ACC112 (cell line): ENCODE measurements around the gene COL21A1.

Source experiments
- H2AFZ ChIP-seq: fragments of 200-600 bp; sonication (generic); one replicate; pipeline ENCODE4 v1.6.0; 2017; ENCODE audit warnings: antibody characterized with exemption, low read length; ENCODE audit not compliant: unreplicated experiment
- H3K27ac ChIP-seq: fragments of 200-600 bp; sonication (generic); 2 replicates; pipeline ENCODE4 v1.5.1; 2014; ENCODE audit warnings: low read depth, mild to moderate bottlenecking, antibody characterized with exemption, low read length, moderate library complexity
- H3K27me3 ChIP-seq: fragments of 200-600 bp; sonication (generic); 2 replicates; pipeline ENCODE4 v1.6.1; 2014; ENCODE audit warnings: mild to moderate bottlenecking, antibody characterized with exemption, low read length, moderate library complexity, mixed read lengths; ENCODE audit not compliant: insufficient read depth
- H3K36me3 ChIP-seq: fragments of 200-600 bp; sonication (generic); 2 replicates; pipeline ENCODE4 v1.6.1; 2016; ENCODE audit warnings: mild to moderate bottlenecking, antibody characterized with exemption, low read length, moderate library complexity, mixed read lengths; ENCODE audit not compliant: insufficient read depth
- H3K4me1 ChIP-seq: fragments of 200-600 bp; sonication (generic); one replicate; pipeline ENCODE4 v1.6.1; 2016; ENCODE audit warnings: low read length, mixed read lengths; ENCODE audit not compliant: insufficient read depth, unreplicated experiment, control insufficient read depth
- H3K4me3 ChIP-seq: fragments of 200-600 bp; sonication (generic); 2 replicates; pipeline ENCODE4 v1.5.1; 2014; ENCODE audit warnings: mild to moderate bottlenecking, low read depth, low read length
- H3K79me2 ChIP-seq: fragments of 200-600 bp; sonication (generic); one replicate; pipeline ENCODE4 v1.6.0; 2016; ENCODE audit warnings: low read length; ENCODE audit not compliant: control insufficient read depth, unreplicated experiment, insufficient read depth

The COL21A1 gene

DNA sequence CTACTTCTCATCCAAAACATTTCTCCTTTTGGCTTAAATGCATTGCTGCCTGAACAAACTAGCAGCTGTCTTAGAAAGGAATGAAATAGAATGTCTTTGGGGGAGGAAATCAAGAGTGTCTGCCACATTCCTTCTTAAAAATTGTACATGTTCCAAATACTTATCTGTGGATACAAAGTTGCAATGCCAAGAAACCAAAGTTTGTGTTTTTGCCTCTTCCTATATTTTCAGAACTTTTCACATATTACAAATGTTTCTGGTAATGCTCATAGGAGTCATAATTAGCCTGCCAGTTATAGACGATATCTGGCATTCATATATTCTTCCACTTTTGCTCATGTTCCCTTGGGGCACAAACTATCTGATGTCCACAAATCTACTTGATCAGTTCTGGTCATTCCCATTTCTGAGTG is 206.5 kb downstream of the COL21A1 start:
- Histone ChIP-seq H2AFZ (peak overlapping the region; percentile 73), H3K27ac (peak overlapping the region; percentile 91), H3K4me3 (peak overlapping the region; percentile 52)

DNA sequence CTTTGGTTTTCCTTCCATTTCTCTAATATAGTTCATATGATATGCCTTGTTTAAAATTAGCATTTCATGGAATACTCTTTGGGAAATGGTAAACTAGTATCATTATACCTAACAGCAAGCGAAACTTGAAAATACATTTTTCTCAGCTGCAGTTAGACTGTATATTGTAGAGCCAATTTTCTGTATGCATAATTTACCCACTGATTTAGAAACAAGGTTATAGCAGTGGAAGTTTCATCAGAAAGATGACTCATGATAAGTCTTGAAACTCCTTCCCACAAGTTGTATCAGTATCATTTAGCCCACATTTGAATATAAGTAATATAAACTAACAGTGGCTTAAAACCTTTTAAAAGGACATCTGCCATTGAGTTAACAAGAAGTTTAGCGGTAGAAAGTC is 207.2 kb downstream of the COL21A1 start:
- H3K36me3 ChIP-seq, result 0 out of 2 replicates have a peak, but pooled peaks cover 3% of the 10 kb centered on the region
- H3K4me3 ChIP-seq, result peak overlapping the region; percentile 52
- H3K27me3 ChIP-seq, result no peaks in the 10 kb centered on the region
- peak overlapping the region; percentile 73 for H2AFZ ChIP-seq
- H3K27ac ChIP-seq, result peak overlapping the region; percentile 91
- H3K4me1 ChIP-seq, result peaks cover 35% of the 10 kb centered on the region
- no peaks in the 10 kb centered on the region for H3K79me2 ChIP-seq

More for the DNA sequence above, 206.5 kb downstream of the COL21A1 start:
- 0 out of 2 replicates have a peak, but pooled peaks cover 3% of the 10 kb centered on the region for H3K36me3 ChIP-seq
- no peaks in the 10 kb centered on the region for H3K79me2 ChIP-seq
- peaks cover 39% of the 10 kb centered on the region for H3K4me1 ChIP-seq
- no peaks in the 10 kb centered on the region for H3K27me3 ChIP-seq

DNA sequence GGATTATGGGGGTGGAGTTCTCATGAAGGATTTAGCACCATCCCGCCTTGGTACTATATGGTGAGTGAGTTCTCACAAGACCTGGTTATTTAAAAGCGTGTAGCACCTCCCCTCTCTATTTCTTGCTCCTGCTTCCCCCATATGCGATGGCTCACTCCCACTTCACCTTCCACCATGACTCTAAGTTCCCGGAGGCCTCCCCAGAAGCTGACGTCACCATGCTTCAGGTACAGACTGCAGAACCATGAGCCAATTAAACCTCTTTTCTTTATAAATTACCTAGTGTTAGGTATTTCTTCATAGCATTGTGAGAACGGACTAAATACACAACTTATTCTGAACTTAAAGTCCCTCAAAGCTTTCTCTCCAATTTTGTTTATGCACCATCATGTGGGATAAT is 208.6 kb downstream of the COL21A1 start:
- Histone ChIP-seq H3K79me2 (no peaks in the 10 kb centered on the region), H3K4me1 (peaks cover 29% of the 10 kb centered on the region), H3K27ac (no peak overlapping the region), H3K27me3 (no peaks in the 10 kb centered on the region), H2AFZ (no peak overlapping the region), H3K36me3 (0 out of 2 replicates have a peak, but pooled peaks cover 3% of the 10 kb centered on the region), H3K4me3 (no peak overlapping the region)

DNA sequence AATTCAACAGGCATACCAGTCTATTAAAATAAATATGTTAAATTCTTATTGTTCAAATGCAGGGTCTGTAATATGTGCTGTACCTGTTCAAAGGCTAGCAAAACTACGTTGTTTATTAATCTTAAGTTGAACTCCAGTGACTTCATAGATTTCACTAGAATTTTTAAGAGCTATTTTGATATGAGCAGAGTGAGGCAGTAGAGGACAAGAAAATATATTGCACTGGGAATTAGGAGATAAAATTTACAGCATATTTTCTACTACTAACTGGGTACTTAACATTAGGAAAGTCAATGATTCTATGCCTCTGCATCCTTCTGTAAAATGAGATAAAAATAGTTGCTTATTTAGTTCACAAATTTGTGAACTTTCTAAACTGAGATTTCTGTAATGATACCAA is 209.8 kb downstream of the COL21A1 start:
- Histone ChIP-seq H2AFZ (no peak overlapping the region), H3K4me3 (no peak overlapping the region), H3K27ac (no peak overlapping the region)

DNA sequence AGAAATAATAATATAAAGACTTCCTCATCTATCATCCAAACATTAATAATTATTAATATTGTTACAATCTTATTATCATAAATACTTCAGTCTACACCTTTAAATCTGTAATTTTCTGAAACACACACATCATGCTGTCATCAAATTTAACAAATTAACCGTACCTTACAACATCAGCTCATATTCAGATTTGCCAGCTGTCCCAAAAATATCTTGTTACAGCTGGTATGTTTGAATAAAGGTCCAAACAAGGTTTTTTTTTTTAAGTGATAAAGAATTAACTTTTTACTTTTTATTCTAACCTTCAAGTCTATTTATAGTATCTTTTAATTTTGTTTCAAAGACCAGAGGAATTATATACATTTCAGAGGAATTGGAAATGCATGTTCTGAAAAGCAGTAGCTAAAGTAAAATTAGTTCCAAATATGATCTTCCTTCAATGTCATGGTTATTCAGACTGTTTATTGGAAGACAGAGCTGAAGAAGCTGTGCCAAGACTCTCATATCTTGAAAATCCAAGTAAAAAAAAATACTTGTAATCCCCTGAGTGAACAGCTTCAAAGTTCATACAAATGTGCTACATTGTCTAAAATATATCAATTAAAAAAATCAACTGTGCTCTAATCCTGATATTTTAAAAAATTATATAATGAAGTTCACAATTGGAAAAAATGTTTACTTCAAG is 210.3 kb downstream of the COL21A1 start:
- Histone ChIP-seq H3K4me1 (peaks cover 25% of the 10 kb centered on the region), H3K36me3 (0 out of 2 replicates have a peak, but pooled peaks cover 3% of the 10 kb centered on the region), H3K27ac (no peak overlapping the region), H3K4me3 (no peak overlapping the region), H3K79me2 (no peaks in the 10 kb centered on the region), H2AFZ (no peak overlapping the region), H3K27me3 (no peaks in the 10 kb centered on the region)

More for the DNA sequence above, 209.8 kb downstream of the COL21A1 start:
- H3K79me2 ChIP-seq, result no peaks in the 10 kb centered on the region
- H3K36me3 ChIP-seq, result 0 out of 2 replicates have a peak, but pooled peaks cover 3% of the 10 kb centered on the region
- H3K27me3 ChIP-seq, result no peaks in the 10 kb centered on the region
- peaks cover 25% of the 10 kb centered on the region for H3K4me1 ChIP-seq

DNA sequence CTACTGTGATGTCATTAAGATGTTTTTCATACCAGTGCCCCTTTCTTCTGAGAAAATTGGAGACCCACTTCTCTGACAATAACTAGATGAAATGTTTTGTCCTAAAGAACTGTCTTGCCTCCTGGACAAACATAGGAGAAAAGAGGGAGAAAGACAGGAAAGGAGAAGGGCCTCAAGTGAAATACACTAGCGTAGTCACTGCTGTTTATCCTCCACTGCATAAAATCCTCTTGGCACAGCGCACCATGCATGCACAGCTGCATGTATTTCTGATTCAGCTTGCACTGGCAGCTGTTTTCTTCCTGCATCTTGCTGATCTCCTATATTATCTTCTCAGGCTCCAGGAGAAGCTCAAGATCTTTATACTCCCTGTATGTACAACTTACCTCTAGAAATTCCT is 214.0 kb downstream of the COL21A1 start:
- H3K27me3 ChIP-seq, result no peaks in the 10 kb centered on the region
- no peaks in the 10 kb centered on the region for H3K4me1 ChIP-seq
- H3K79me2 ChIP-seq, result no peaks in the 10 kb centered on the region
- H3K36me3 ChIP-seq, result no peaks in the 10 kb centered on the region
- no peak overlapping the region for H3K4me3 ChIP-seq
- no peak overlapping the region for H2AFZ ChIP-seq
- no peak overlapping the region for H3K27ac ChIP-seq

DNA sequence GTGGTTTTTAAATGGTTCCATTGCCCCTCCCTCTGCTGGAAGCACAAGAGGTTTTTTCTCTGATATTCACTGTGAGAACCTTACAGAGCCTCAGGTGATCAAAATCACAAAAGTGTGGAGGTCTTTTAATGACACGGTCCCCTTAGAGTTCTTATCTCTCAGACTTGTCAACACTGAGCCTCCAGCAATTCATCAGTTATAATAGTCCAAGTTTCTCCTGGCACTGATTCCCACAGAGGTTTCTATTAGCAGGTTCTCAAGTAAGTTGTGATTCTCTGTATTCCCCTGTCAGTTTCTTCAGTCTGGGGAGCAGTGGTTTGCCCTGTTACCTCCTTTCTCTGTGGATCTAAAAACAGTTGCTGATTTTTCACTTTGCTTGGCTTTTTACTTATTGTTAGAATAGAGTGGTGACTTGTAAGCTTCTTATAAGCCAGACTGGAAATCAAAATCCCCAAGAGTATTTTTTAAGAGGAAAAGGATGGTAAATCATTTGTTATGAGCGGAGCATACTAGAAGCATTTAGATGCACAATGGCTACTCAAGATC is 214.6 kb downstream of the COL21A1 start:
- Histone ChIP-seq H3K79me2 (no peaks in the 10 kb centered on the region), H3K4me1 (no peaks in the 10 kb centered on the region), H3K36me3 (no peaks in the 10 kb centered on the region), H3K27ac (no peak overlapping the region), H2AFZ (no peak overlapping the region), H3K4me3 (no peak overlapping the region), H3K27me3 (no peaks in the 10 kb centered on the region)

DNA sequence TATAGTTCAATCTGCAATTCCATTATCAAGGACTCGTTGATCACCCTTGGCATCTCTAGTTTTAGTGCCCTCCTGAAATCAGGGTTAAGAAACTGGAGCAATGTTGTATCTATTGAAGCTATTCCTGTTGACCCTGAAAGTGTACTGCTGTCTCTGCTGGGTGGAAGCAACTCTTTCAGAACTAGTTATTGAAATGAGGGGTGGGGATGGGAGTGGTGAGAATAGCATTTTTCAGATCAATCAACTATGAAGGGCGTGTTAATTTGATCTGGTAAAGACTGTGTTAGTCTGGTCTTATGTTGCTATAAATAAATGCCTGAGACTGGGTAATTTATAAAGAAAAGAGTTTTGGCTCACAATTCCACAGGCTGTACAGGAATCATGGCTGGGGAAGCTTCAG is 219.5 kb downstream of the COL21A1 start:
- no peak overlapping the region for H3K4me3 ChIP-seq
- peaks cover 23% of the 10 kb centered on the region for H3K4me1 ChIP-seq
- H3K79me2 ChIP-seq, result no peaks in the 10 kb centered on the region
- H2AFZ ChIP-seq, result no peak overlapping the region
- no peak overlapping the region for H3K27ac ChIP-seq
- no peaks in the 10 kb centered on the region for H3K27me3 ChIP-seq
- H3K36me3 ChIP-seq, result no peaks in the 10 kb centered on the region

DNA sequence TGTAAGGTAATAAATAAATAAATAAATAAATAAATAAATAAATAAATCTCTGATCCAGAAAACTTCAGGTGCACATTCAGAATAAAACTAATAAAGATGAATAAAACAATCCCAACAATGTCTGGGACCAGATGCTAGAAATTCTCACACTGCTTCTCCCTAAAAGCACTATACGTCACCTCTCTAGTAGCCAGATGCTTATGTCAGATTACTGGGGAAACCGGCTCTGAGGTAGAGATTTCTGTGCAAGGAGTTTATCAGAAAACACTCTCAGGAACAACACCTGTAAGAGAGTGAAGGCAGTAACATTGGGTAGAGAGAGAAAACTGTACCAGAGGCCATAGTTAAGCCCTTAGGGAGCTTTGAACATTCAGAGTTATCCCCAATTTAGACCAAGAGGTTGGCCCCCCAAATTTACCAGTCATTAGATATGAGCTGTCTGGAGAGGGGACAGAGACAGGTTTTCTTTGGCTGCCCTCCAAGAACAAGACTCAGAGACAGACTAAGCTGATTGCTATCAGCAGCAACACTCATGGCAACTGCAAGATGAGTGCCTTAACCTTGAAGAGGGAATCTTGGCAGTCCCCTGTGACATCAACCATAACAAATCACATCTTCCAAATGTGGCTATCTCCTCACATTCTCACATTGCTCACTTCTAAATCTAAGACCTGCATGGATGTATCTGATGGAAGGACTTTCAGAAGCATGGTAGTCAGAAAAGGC is 220.8 kb downstream of the COL21A1 start:
- peaks cover 23% of the 10 kb centered on the region for H3K4me1 ChIP-seq
- H3K27ac ChIP-seq, result no peak overlapping the region
- H3K36me3 ChIP-seq, result no peaks in the 10 kb centered on the region
- no peak overlapping the region for H2AFZ ChIP-seq
- H3K79me2 ChIP-seq, result no peaks in the 10 kb centered on the region
- no peak overlapping the region for H3K4me3 ChIP-seq
- no peaks in the 10 kb centered on the region for H3K27me3 ChIP-seq

DNA sequence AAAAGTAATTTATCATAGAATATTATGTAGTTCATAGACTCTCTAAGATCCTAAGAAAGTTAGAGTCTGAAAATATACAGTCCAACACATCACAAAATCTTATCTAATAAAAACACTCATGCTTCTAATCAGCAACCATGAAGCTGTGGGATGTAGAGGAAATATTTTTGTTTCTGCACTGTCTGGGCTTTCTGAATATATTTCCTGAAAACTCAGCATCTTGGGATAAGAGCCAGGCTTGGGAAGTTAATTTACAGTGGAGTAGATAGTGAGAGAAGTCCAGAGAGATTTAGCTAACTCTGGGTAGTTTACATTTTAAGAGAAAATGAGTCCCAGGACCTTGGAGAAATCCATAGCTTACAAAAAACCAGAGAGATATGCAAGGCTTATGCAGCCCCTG is 221.6 kb downstream of the COL21A1 start:
- no peaks in the 10 kb centered on the region for H3K27me3 ChIP-seq
- H3K4me1 ChIP-seq, result peaks cover 23% of the 10 kb centered on the region
- H3K36me3 ChIP-seq, result no peaks in the 10 kb centered on the region
- H2AFZ ChIP-seq, result peak overlapping the region; percentile 40
- H3K79me2 ChIP-seq, result no peaks in the 10 kb centered on the region
- H3K4me3 ChIP-seq, result no peak overlapping the region
- 0 out of 2 replicates have a peak overlapping the region, but pooled peaks have one; percentile 18 for H3K27ac ChIP-seq
